Measurements from ENCODE around the gene LRRC73.
"Not testable (repeated sequence)": the region's sequence is repeated elsewhere in the genome, so short reads cannot be mapped to it uniquely, and the experiment has no call there.

Gene LRRC73

GRCh38 chr6:43509142-43509983 lies 783 bp downstream of the LRRC73 start:
- no peak for DNase-seq

- no peak for DNase-seq
Measured at GRCh38 chr6:43508481-43509141, 1.5 kb downstream of the LRRC73 start.

- DNase-seq: peak; percentile 70
Measured at GRCh38 chr6:43506667-43507471, 3.3 kb downstream of the LRRC73 start.

- DNase-seq: no peak
Measured at GRCh38 chr6:43506171-43506570, 4.0 kb downstream of the LRRC73 start.

GRCh38 chr6:43505718-43506117 lies 4.4 kb downstream of the LRRC73 start:
- no peak for DNase-seq

GRCh38 chr6:43504756-43505593 lies 5.2 kb downstream of the LRRC73 start:
- no peak for DNase-seq

GRCh38 chr6:43503443-43503842 lies 6.7 kb downstream of the LRRC73 start:
- no peak for DNase-seq

- DNase-seq: no peak
Measured at GRCh38 chr6:43502666-43503065, 7.5 kb downstream of the LRRC73 start.

- DNase-seq: no peak
Measured at GRCh38 chr6:43500921-43501320, 9.2 kb downstream of the LRRC73 start.

- no peak for DNase-seq
Measured at GRCh38 chr6:43499028-43499815, 10.9 kb downstream of the LRRC73 start.

GRCh38 chr6:43498291-43498690 lies 11.9 kb downstream of the LRRC73 start:
- DNase-seq: not testable (repeated sequence)

GRCh38 chr6:43497689-43498088 lies 12.5 kb downstream of the LRRC73 start:
- no peak for DNase-seq

- no peak for DNase-seq
Measured at GRCh38 chr6:43497129-43497396, 13.1 kb downstream of the LRRC73 start.

GRCh38 chr6:43496370-43497128 lies 13.6 kb downstream of the LRRC73 start:
- DNase-seq: no peak

- no peak for DNase-seq
Measured at GRCh38 chr6:43495409-43495941, 14.7 kb downstream of the LRRC73 start.

- DNase-seq: no peak
Measured at GRCh38 chr6:43494766-43495165, 15.4 kb downstream of the LRRC73 start.

- no peak for DNase-seq
Measured at GRCh38 chr6:43494321-43494720, 15.8 kb downstream of the LRRC73 start.

GRCh38 chr6:43493833-43494232 lies 16.3 kb downstream of the LRRC73 start:
- DNase-seq: no peak

- no peak for DNase-seq
Measured at GRCh38 chr6:43493230-43493629, 16.9 kb downstream of the LRRC73 start.

GRCh38 chr6:43492673-43493072 lies 17.5 kb downstream of the LRRC73 start:
- no peak for DNase-seq
